ENCODE measurements around the gene GAGE12C.
"Not testable (repeated sequence)": the region's sequence is repeated elsewhere in the genome, so short reads cannot be mapped to it uniquely, and the experiment has no call there.

DNA sequence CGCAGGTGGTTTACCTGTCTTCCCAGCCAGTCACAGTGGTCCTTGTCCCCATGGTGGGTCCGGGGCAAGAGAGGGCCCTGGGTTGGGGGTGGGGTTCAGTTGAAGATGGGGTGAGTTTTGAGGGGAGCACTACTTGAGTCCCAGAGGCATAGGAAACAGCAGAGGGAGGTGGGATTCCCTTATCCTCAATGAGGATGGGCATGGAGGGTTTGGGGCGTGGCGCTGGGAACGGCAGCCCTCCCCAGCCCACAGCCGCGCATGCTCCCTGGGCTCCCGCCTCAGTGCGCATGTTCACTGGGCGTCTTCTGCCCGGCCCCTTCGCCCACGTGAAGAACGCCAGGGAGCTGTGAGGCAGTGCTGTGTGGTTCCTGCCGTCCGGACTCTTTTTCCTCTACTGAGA, 9.5 kb downstream of the GAGE12C start, which contains the start of gene GAGE12D:
- TF ChIP-seq, protein P1, sequence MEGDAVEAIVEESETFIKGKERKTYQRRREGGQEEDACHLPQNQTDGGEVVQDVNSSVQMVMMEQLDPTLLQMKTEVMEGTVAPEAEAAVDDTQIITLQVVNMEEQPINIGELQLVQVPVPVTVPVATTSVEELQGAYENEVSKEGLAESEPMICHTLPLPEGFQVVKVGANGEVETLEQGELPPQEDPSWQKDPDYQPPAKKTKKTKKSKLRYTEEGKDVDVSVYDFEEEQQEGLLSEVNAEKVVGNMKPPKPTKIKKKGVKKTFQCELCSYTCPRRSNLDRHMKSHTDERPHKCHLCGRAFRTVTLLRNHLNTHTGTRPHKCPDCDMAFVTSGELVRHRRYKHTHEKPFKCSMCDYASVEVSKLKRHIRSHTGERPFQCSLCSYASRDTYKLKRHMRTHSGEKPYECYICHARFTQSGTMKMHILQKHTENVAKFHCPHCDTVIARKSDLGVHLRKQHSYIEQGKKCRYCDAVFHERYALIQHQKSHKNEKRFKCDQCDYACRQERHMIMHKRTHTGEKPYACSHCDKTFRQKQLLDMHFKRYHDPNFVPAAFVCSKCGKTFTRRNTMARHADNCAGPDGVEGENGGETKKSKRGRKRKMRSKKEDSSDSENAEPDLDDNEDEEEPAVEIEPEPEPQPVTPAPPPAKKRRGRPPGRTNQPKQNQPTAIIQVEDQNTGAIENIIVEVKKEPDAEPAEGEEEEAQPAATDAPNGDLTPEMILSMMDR (IDR thresholded peaks at IDR 0.05; ENCODE audit: poor library complexity) = not testable (repeated sequence)
- TF ChIP-seq EZH2 (IDR thresholded peaks at IDR 0.05; ENCODE audit: borderline replicate concordance); EZH2phosphoT487 (IDR thresholded peaks at IDR 0.05; ENCODE audit: low read depth, severe bottlenecking, unreplicated experiment): not testable (repeated sequence)

All from hepatocyte (in vitro differentiated cells).